Gastrocnemius medialis (tissue), 4 donors: ENCODE results near the gene PRRC2B.
"Not testable (repeated sequence)": the region's sequence is repeated elsewhere in the genome, so short reads cannot be mapped to it uniquely, and the experiment has no call there.

Experiments
- POLR2A ChIP-seq, 2 donors: fragments of 450-650 bp; IDR thresholded peaks; one replicate each; pipeline ENCODE4 v1.6.1; 2017; ENCODE audit warnings: antibody characterized with exemption in 2 of 2, mild to moderate bottlenecking in 2 of 2, moderate library complexity in 2 of 2
- TF ChIP-seq, protein P1 (sequence below), 5 experiments: fragments of 450-650 bp in 3 of 5; fragments of 200-600 bp in 2 of 5; sonication (generic) in 2 of 5; IDR thresholded peaks in 4 of 5; conservative IDR thresholded peaks in 1 of 5; 1 replicate in 4 of 5; 2 replicates in 1 of 5; pipeline ENCODE4 v1.5.1; 2016 to 2019; ENCODE audit warnings: antibody characterized with exemption in 5 of 5, mild to moderate bottlenecking in 3 of 5, moderate library complexity in 3 of 5

- TF ChIP-seq, protein P1, sequence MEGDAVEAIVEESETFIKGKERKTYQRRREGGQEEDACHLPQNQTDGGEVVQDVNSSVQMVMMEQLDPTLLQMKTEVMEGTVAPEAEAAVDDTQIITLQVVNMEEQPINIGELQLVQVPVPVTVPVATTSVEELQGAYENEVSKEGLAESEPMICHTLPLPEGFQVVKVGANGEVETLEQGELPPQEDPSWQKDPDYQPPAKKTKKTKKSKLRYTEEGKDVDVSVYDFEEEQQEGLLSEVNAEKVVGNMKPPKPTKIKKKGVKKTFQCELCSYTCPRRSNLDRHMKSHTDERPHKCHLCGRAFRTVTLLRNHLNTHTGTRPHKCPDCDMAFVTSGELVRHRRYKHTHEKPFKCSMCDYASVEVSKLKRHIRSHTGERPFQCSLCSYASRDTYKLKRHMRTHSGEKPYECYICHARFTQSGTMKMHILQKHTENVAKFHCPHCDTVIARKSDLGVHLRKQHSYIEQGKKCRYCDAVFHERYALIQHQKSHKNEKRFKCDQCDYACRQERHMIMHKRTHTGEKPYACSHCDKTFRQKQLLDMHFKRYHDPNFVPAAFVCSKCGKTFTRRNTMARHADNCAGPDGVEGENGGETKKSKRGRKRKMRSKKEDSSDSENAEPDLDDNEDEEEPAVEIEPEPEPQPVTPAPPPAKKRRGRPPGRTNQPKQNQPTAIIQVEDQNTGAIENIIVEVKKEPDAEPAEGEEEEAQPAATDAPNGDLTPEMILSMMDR (IDR thresholded peaks at IDR 0.05 in 4 of 5, conservative IDR thresholded peaks at IDR 0.05 in 1 of 5): not testable (repeated sequence)
- TF ChIP-seq POLR2A (IDR thresholded peaks at IDR 0.05): not testable (repeated sequence)
Measured at GRCh38 chr9:131356479-131356878, 37.4 kb upstream of the PRRC2B start.
